Stomach (tissue), 19 donors: ENCODE results near the gene FCRL4. TPM values are rescaled to one million over a fixed set of nuclear protein-coding genes. Genes with fewer than 3 reads are reported as not detected.

Source experiments
- DNase-seq, 2 donors: peaks; one replicate each; pipeline versions ENCODE4 v3.0.0 to v3.0.0-alpha.2; 2013 to 2019
- H3K27ac ChIP-seq, 5 donors: fragments of 200-600 bp in 4 of 5; sonication (generic) in 4 of 5; one replicate each; pipeline ENCODE4 v1.5.1; 2013 to 2019; ENCODE audit warnings: mild to moderate bottlenecking in 1 of 5, moderate library complexity in 1 of 5
- H3K27me3 ChIP-seq, 3 donors: fragments of 200-600 bp; sonication (generic); one replicate each; pipeline ENCODE4 v1.5.1; 2017 to 2019; ENCODE audit warnings: mixed run types in 1 of 3
- H3K36me3 ChIP-seq, 4 donors: fragments of 200-600 bp; sonication (generic); 1 replicate in 3 of 4; 2 replicates in 1 of 4; pipeline ENCODE4 v1.5.1; 2016 to 2019
- H3K4me1 ChIP-seq, 4 donors: fragments of 200-600 bp; sonication (generic); one replicate each; pipeline ENCODE4 v1.5.1; 2016 to 2019
- H3K4me3 ChIP-seq, 4 donors: fragments of 200-600 bp; sonication (generic) in 3 of 4; one replicate each; pipeline ENCODE4 v1.5.1; 2016 to 2019; ENCODE audit warnings: mild to moderate bottlenecking in 1 of 4
- H3K9me3 ChIP-seq, 4 donors: fragments of 200-600 bp; sonication (generic); one replicate each; pipeline ENCODE4 v1.5.1; 2016 to 2019
- CTCF ChIP-seq, 7 experiments: fragments of 450-650 bp in 4 of 7; fragments of 200-600 bp in 3 of 7; sonication (generic) in 3 of 7; IDR thresholded peaks; one replicate each; pipeline ENCODE4 v1.5.1; 2016 to 2019; ENCODE audit warnings: antibody characterized with exemption in 7 of 7, control low read depth in 2 of 7, mild to moderate bottlenecking in 1 of 7
- EP300 ChIP-seq: sonication (generic); formaldehyde crosslinking; IDR thresholded peaks from one replicate; pipeline ENCODE4 v1.6.1; 2017; ENCODE audit warnings: antibody characterized with exemption
- POLR2A ChIP-seq, 4 donors: fragments of 450-650 bp; IDR thresholded peaks; one replicate each; pipeline ENCODE4 v1.6.1; 2016; ENCODE audit warnings: antibody characterized with exemption in 4 of 4, control low read depth in 2 of 4, mild to moderate bottlenecking in 1 of 4, moderate library complexity in 1 of 4
- POLR2AphosphoS5 ChIP-seq, 3 donors: sonication (generic); formaldehyde crosslinking; IDR thresholded peaks; one replicate each; pipeline ENCODE4 v1.6.1; 2016; ENCODE audit warnings: antibody characterized with exemption in 3 of 3
- WGBS, 5 donors: extraction: QIAGEN DNeasy Blood & Tissue Kit in 3 of 5; methylation state at CpG; one replicate each; pipeline versions ENCODE4 v1.1.5 to v1.1.7; 2013 to 2018; 5-methylcytosine and 5-hydroxymethylcytosine counted together
- intact Hi-C: fragments of 100-400 bp; cut with DNase I; formaldehyde crosslinking; loops from one replicate; pipeline ENCODE4 v1.15.1; 2023; ENCODE audit warnings: low total_unique reads
- long read RNA-seq, 10 donors: transcript quantifications; one replicate each; lab custom pipeline, GENCODE V29; 2026
- polyA plus RNA-seq, 3 donors: library from polyadenylated mRNA; stranded (reverse); fragments of 200-250 nt; gene quantifications; one replicate each; pipeline ENCODE4 v1.2.3, GENCODE V29; 2013
- total RNA-seq, 5 donors: library from RNA; depleted of rRNA; stranded (reverse); fragments of >200 nt; gene quantifications; one replicate each; pipeline versions ENCODE4 v1.1.0 to v1.2.3, GENCODE V29; 2014 to 2016
- donor health status: healthy with polysubstance abuse.
- donor health status: Bipolar disorder and iron deficiency.
- donor health status: healthy.

FCRL4 gene
- total RNA-seq (not detected), polyA plus RNA-seq (under 1 TPM in 1 of 3 donors, not detected in 2; 0.15 TPM)
- long read RNA-seq, donor 1, result 0 reads
- long read RNA-seq, donor 2, result 0 reads
- long read RNA-seq, donor 3, result 0 reads
- long read RNA-seq, donor 4, result 0 reads
- long read RNA-seq, donor 5, result 0 reads
- long read RNA-seq, donor 6, result 0 reads
- long read RNA-seq, donor 7, result 0 reads
- long read RNA-seq, donor 8, result 0 reads
- long read RNA-seq, donor 9, result 0 reads
- long read RNA-seq, donor 10, result 0 reads

- Histone ChIP-seq H3K4me1 (no peaks in the 10 kb centered on the region), H3K9me3 (no peaks in the 10 kb centered on the region), H3K36me3 (no peaks in the 10 kb centered on the region), H3K27me3 (peaks cover 0 to 11% (median 5%) of the 10 kb centered on the region in 3 donors), H3K27ac (no peak within 1 kb of the TSS), H3K4me3 (no peak within 1 kb of the TSS)
- no peak for DNase-seq
- WGBS, 5 donors, result 61 to 88% (median 71%) methylated on average over 2 of the region's 2 CpGs
- TF ChIP-seq EP300 (no peak), POLR2A (IDR thresholded peaks at IDR 0.05) (no peak), POLR2AphosphoS5 (IDR thresholded peaks at IDR 0.05) (no peak), CTCF (IDR thresholded peaks at IDR 0.05) (no peak)
- intact Hi-C loops, result no loop called here
These were observed at the start of gene FCRL4 for GRCh38 chr1:157597959-157598667. TSS of gene FCRL4 (minus strand) at chr1:157598085. CDS start at chr1:157597944, 141 bp downstream.

GRCh38 chr1:157646144-157646543 is 48.3 kb upstream of the FCRL4 start:
- intact Hi-C loops, result no loop called here
- TF ChIP-seq POLR2A (IDR thresholded peaks at IDR 0.05) (no peak), CTCF (IDR thresholded peaks at IDR 0.05) (no peak), POLR2AphosphoS5 (IDR thresholded peaks at IDR 0.05) (no peak), EP300 (no peak)
- peaks cover 0 to 14% (median 0%) of the 10 kb centered on the region in 3 donors for H3K27me3 ChIP-seq

DNA sequence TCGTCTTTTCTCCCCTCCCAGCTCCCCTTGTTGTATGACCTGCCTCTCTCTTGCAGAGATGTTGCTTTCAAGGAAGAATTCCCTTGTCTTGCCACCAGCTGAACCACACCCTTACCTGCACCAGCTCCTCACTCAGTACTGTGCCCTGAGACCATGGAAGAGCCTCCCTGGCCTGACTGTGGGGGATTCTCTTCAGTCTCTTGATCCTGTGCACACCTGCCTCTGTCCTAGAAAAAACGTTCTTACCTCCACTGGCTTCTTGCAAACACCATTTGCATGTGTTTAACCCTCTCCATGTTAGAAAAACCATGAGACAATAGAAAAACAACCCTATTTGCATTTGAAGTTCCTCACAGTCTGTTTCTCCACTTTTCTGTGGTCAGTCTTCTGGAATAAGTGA is 43.3 kb upstream of the FCRL4 start:
- TF ChIP-seq POLR2AphosphoS5 (IDR thresholded peaks at IDR 0.05) (no peak), POLR2A (IDR thresholded peaks at IDR 0.05) (no peak), CTCF (IDR thresholded peaks at IDR 0.05) (no peak), EP300 (no peak)
- Histone ChIP-seq H3K36me3 (no peaks in the 10 kb centered on the region), H3K4me1 (no peaks in the 10 kb centered on the region), H3K27ac (no peak overlapping the region), H3K27me3 (peaks cover 0 to 7% (median 0%) of the 10 kb centered on the region in 3 donors), H3K9me3 (no peaks in the 10 kb centered on the region), H3K4me3 (no peak overlapping the region)
- intact Hi-C loops, result no loop called here
- DNase-seq, result no peak
- WGBS, 5 donors, result 20 to 50% (median 33%) methylated on average over 2 of the region's 2 CpGs

More at GRCh38 chr1:157646144-157646543, 48.3 kb upstream of the FCRL4 start:
- no peaks in the 10 kb centered on the region for H3K4me1 ChIP-seq
- H3K27ac ChIP-seq, result no peak overlapping the region
- H3K9me3 ChIP-seq, result no peaks in the 10 kb centered on the region
- DNase-seq, result no peak
- no peaks in the 10 kb centered on the region for H3K36me3 ChIP-seq
- no peak overlapping the region for H3K4me3 ChIP-seq

GRCh38 chr1:157639800-157640199 is 41.9 kb upstream of the FCRL4 start:
- intact Hi-C loops, result no loop called here
- WGBS, 5 donors, result 49 to 63% (median 55%) methylated on average over 4 of the region's 4 CpGs
- DNase-seq, result no peak

More at GRCh38 chr1:157639800-157640199, 41.9 kb upstream of the FCRL4 start:
- H3K27me3 ChIP-seq, result peaks cover 0 to 7% (median 0%) of the 10 kb centered on the region in 3 donors
- no peaks in the 10 kb centered on the region for H3K36me3 ChIP-seq
- H3K4me1 ChIP-seq, result no peaks in the 10 kb centered on the region
- TF ChIP-seq CTCF (IDR thresholded peaks at IDR 0.05) (no peak), POLR2A (IDR thresholded peaks at IDR 0.05) (no peak), EP300 (no peak), POLR2AphosphoS5 (IDR thresholded peaks at IDR 0.05) (no peak)
- no peak overlapping the region for H3K27ac ChIP-seq
- H3K4me3 ChIP-seq, result no peak overlapping the region
- H3K9me3 ChIP-seq, result no peaks in the 10 kb centered on the region
